Lung (tissue), 12 donors: ENCODE data around the gene DDX10. TPM values are rescaled to one million over a fixed set of nuclear protein-coding genes. Genes with fewer than 3 reads are reported as not detected.

Source experiments
- ATAC-seq: fragments of 200-7000 bp; cut with Tn5 transposase; one replicate; pipeline ENCODE4 v1.9.1; 2020; ENCODE audit warnings: moderate number of reproducible peaks; ENCODE audit not compliant: insufficient read depth, low FRiP score
- DNase-seq, 3 donors: peaks; one replicate each; pipeline ENCODE4 v3.0.0-alpha.2; 2013 to 2017
- H3K27ac ChIP-seq, 2 donors: one replicate each; pipeline ENCODE4 v1.5.1; 2013; ENCODE audit warnings: mild to moderate bottlenecking in 2 of 2, moderate library complexity in 2 of 2, control low read depth in 1 of 2, inconsistent platforms in 1 of 2, low read depth in 1 of 2, low read length in 1 of 2
- H3K27me3 ChIP-seq, 3 donors: one replicate each; pipeline ENCODE4 v1.5.1; 2013; ENCODE audit warnings: low read length in 2 of 3; ENCODE audit not compliant: control insufficient read depth in 3 of 3, insufficient read depth in 3 of 3
- H3K36me3 ChIP-seq, 4 donors: one replicate each; pipeline ENCODE4 v1.5.1; 2013; ENCODE audit warnings: low read length in 4 of 4, mild to moderate bottlenecking in 1 of 4, moderate library complexity in 1 of 4; ENCODE audit not compliant: control insufficient read depth in 4 of 4, insufficient read depth in 4 of 4
- H3K4me1 ChIP-seq, 5 donors: one replicate each; pipeline ENCODE4 v1.5.1; 2013; ENCODE audit warnings: low read length in 5 of 5, mild to moderate bottlenecking in 2 of 5, moderate library complexity in 1 of 5; ENCODE audit not compliant: control insufficient read depth in 5 of 5, insufficient read depth in 5 of 5
- H3K4me3 ChIP-seq: one replicate; pipeline ENCODE4 v1.5.1; 2013; ENCODE audit warnings: mild to moderate bottlenecking, control low read depth, moderate library complexity
- H3K9ac ChIP-seq, 2 donors: one replicate each; pipeline ENCODE4 v1.5.1; 2013; ENCODE audit warnings: low read length in 2 of 2, control low read depth in 1 of 2; ENCODE audit not compliant: insufficient read depth in 1 of 2
- H3K9me3 ChIP-seq, 4 donors: one replicate each; pipeline ENCODE4 v1.5.1; 2013; ENCODE audit warnings: low read length in 3 of 4, mild to moderate bottlenecking in 1 of 4, moderate library complexity in 1 of 4; ENCODE audit not compliant: control insufficient read depth in 4 of 4, insufficient read depth in 3 of 4
- CTCF ChIP-seq: IDR thresholded peaks from 2 replicates; pipeline ENCODE4 v1.5.1; 2012; ENCODE audit warnings: mild to moderate bottlenecking; ENCODE audit errors: control extremely low read depth, extremely low read depth
- WGBS, 2 donors: extraction: QIAGEN DNeasy Blood & Tissue Kit; methylation state at CpG; one replicate each; pipeline ENCODE4 v1.1.7; 2013; 5-methylcytosine and 5-hydroxymethylcytosine counted together
- polyA plus RNA-seq, 2 donors: library from polyadenylated mRNA; stranded (reverse); fragments of 200-250 nt; gene quantifications; one replicate each; pipeline ENCODE4 v1.2.1, GENCODE V29; 2013
- total RNA-seq, 2 donors: library from RNA; depleted of rRNA in 1 of 2; stranded (reverse); fragments of >200 nt in 1 of 2; gene quantifications; one replicate each; pipeline ENCODE4 v1.2.1, GENCODE V29; 2014 to 2021
- donor health status: control.
- donor health status: control.
- donor health status: Bipolar disorder and iron deficiency.
- donor health status: healthy.
- donor health status: DM: yes; HTN: yes; CAD: no.

DDX10 gene
- total and polyA plus RNA-seq, 4 donors: 13.9 to 30.5 (median 18.8) TPM

- no peak for DNase-seq
Measured at GRCh38 chr11:108966206-108966605, 301.3 kb downstream of the DDX10 start.

GRCh38 chr11:108966978-108967377 lies 302.1 kb downstream of the DDX10 start:
- H3K4me3 ChIP-seq: no peak overlapping the region
- H3K9me3 ChIP-seq: peaks cover 0 to 2% (median 0%) of the 10 kb centered on the region in 4 donors
- ATAC-seq (no peak), DNase-seq (no peak)
- H3K27ac ChIP-seq: no peak overlapping the region
- no peak for TF ChIP-seq CTCF
- WGBS, 2 donors: 44 to 56% methylated on average over 3 of the region's 3 CpGs
- H3K4me1 ChIP-seq: peaks cover 0 to 7% (median 0%) of the 10 kb centered on the region in 5 donors
- no peak overlapping the region for H3K9ac ChIP-seq
- no peaks in the 10 kb centered on the region for H3K36me3 ChIP-seq
- no peaks in the 10 kb centered on the region for H3K27me3 ChIP-seq

More at GRCh38 chr11:108966206-108966605, 301.3 kb downstream of the DDX10 start:
- Histone ChIP-seq H3K27me3 (no peaks in the 10 kb centered on the region), H3K4me1 (peaks cover 0 to 7% (median 0%) of the 10 kb centered on the region in 5 donors), H3K27ac (no peak overlapping the region), H3K9me3 (peaks cover 0 to 2% (median 0%) of the 10 kb centered on the region in 4 donors), H3K36me3 (no peaks in the 10 kb centered on the region), H3K9ac (no peak overlapping the region), H3K4me3 (no peak overlapping the region)
- no peak for TF ChIP-seq CTCF
- ATAC-seq: no peak
- 94% methylated on average over 4 of the region's 4 CpGs for WGBS, 2 donors

- H3K27ac ChIP-seq: no peak overlapping the region
- no peak for TF ChIP-seq CTCF
- H3K36me3 ChIP-seq: no peaks in the 10 kb centered on the region
- H3K27me3 ChIP-seq: no peaks in the 10 kb centered on the region
- peak in 2 of 3 donors; percentile 47 to 56 for DNase-seq
- peaks cover 0 to 2% (median 0%) of the 10 kb centered on the region in 4 donors for H3K9me3 ChIP-seq
- no peak for ATAC-seq
- H3K4me1 ChIP-seq: peaks cover 0 to 7% (median 0%) of the 10 kb centered on the region in 5 donors
- H3K4me3 ChIP-seq: no peak overlapping the region
- 78 to 89% methylated on average over 7 of the region's 7 CpGs for WGBS, 2 donors
- no peak overlapping the region for H3K9ac ChIP-seq
Measured at GRCh38 chr11:108967571-108967970, 302.7 kb downstream of the DDX10 start.
